ENCODE measurements around the gene TTC9C. TPM values are rescaled to one million over a fixed set of nuclear protein-coding genes. Genes with fewer than 3 reads are reported as not detected.
A peak's percentile ranks its signal among the peaks of the same experiment; 100 is the strongest.

The TTC9C gene
- total and polyA plus RNA-seq, 2 of the 13 experiments (the other 11 are each of a cell fraction or from before 2014, with no cell fraction given), result 28.0 to 36.4 TPM

GRCh38 chr11:62705880-62706849, 22.1 kb upstream of the TTC9C start:
- peak; percentile 93 for ATAC-seq
- no peaks in the 10 kb centered on the region for H3K79me2 ChIP-seq (ENCODE audit: insufficient read depth, low read length)
- ChIA-PET POLR2A (interaction anchor here (0.6 to 4.3 kb wide), 21 partner anchors 12 to 335 kb away, joined by 3 to 27 read pairs (median 4); partner anchors contain the start of genes B3GAT3, C11orf98, CSKMT and HNRNPUL2), CTCF (ENCODE audit: low intra/inter-chr PET ratio, low total read pairs) (no interaction called here)
- H3K4me3 ChIP-seq (replicated peaks in 1 of 3; ENCODE audit: insufficient read depth in 1 of 3, low read depth in 2 of 3, low read length in 3 of 3), result peak overlapping the region; percentile 70 to 86 (median 80)
- intact Hi-C loops (cut with micrococcal nuclease; ENCODE audit: unreplicated experiment), result no loop called here
- no peak overlapping the region for H2AFZ ChIP-seq (ENCODE audit: low read length)
- H3K4me1 ChIP-seq (ENCODE audit: insufficient read depth, low read length), result peaks cover 18% of the 10 kb centered on the region
- H3K9ac ChIP-seq (ENCODE audit: insufficient read depth, low read depth, low read length), result peak overlapping the region; percentile 78
- no TSS peak for BruUV-seq (replicated peaks)
- FAIRE-seq, result peak; percentile 26
- H4K20me1 ChIP-seq (ENCODE audit: insufficient read depth, low read length), result peaks cover 6% of the 10 kb centered on the region; the same call in 1 of the 2 replicates
- H3K4me2 ChIP-seq (ENCODE audit: low read depth, low read length), result peak overlapping the region; percentile 99
- WGBS (ENCODE audit: low lambda C conversion rate), result 44% methylated on average over 21 of the region's 73 CpGs
- H3K27ac ChIP-seq (ENCODE audit: extremely low read length, insufficient read depth, low read length), result peak overlapping the region; percentile 69
- no peaks in the 10 kb centered on the region for H3K27me3 ChIP-seq (ENCODE audit: control insufficient read depth in 1 of 2, insufficient read depth in 2 of 2, low read length in 2 of 2)
- H3K36me3 ChIP-seq (replicated peaks in 1 of 2; ENCODE audit: control insufficient read depth in 1 of 2, insufficient read depth in 2 of 2, low read length in 2 of 2), result peaks cover 8 to 29% of the 10 kb centered on the region in 2 experiments
- no peaks in the 10 kb centered on the region for H3K9me3 ChIP-seq (ENCODE audit: low read length)
- peak; percentile 83 for DNase-seq (ENCODE audit: low spot score)
- in situ Hi-C loops (cut with HindIII; ENCODE audit: extremely low pct_ligation_motif_present, low pct_unique_long_range_greater_than_20kb), result loop anchor here (10.0 kb wide), 1 partner anchor 311 kb away; no protein-coding TSS in a partner anchor
- TF ChIP-seq KLF16 (CRISPR knock-in tag; IDR thresholded peaks at IDR 0.05) (peak in 1 of 2 experiments; percentile 52; a peak in 1 of 4 replicates), ZBTB21 (CRISPR knock-in tag; IDR thresholded peaks at IDR 0.05) (no peak), POGZ (CRISPR knock-in tag; IDR thresholded peaks at IDR 0.05) (peak; percentile 39; the same call in 1 of the 2 replicates), ZNF326 (CRISPR knock-in tag; IDR thresholded peaks at IDR 0.05; ENCODE audit: borderline replicate concordance) (no peak), SALL1 (CRISPR knock-in tag; IDR thresholded peaks at IDR 0.05) (peak; percentile 42), ATF7-NPFF (CRISPR knock-in tag; IDR thresholded peaks at IDR 0.05; ENCODE audit: low read depth) (peak; percentile 74), PAX8 (CRISPR knock-in tag; IDR thresholded peaks at IDR 0.05; ENCODE audit: borderline replicate concordance) (no peak), EEA1 (CRISPR knock-in tag; IDR thresholded peaks at IDR 0.05; ENCODE audit: borderline replicate concordance) (no peak), ZNF430 (CRISPR knock-in tag; IDR thresholded peaks at IDR 0.05) (0 out of 2 replicates have a peak, but pooled peaks have one; percentile 64), NFKBIZ (CRISPR knock-in tag; IDR thresholded peaks at IDR 0.05) (no peak), ZNF891 (CRISPR knock-in tag; IDR thresholded peaks at IDR 0.05) (no peak), GABPB1 (CRISPR knock-in tag; IDR thresholded peaks at IDR 0.05) (peak; percentile 93), ZNF83 (CRISPR knock-in tag; IDR thresholded peaks at IDR 0.05; ENCODE audit: borderline replicate concordance) (no peak), GATA4 (IDR thresholded peaks at IDR 0.05; ENCODE audit: borderline replicate concordance, low read depth) (no peak)
- TF ChIP-seq, protein P1, sequence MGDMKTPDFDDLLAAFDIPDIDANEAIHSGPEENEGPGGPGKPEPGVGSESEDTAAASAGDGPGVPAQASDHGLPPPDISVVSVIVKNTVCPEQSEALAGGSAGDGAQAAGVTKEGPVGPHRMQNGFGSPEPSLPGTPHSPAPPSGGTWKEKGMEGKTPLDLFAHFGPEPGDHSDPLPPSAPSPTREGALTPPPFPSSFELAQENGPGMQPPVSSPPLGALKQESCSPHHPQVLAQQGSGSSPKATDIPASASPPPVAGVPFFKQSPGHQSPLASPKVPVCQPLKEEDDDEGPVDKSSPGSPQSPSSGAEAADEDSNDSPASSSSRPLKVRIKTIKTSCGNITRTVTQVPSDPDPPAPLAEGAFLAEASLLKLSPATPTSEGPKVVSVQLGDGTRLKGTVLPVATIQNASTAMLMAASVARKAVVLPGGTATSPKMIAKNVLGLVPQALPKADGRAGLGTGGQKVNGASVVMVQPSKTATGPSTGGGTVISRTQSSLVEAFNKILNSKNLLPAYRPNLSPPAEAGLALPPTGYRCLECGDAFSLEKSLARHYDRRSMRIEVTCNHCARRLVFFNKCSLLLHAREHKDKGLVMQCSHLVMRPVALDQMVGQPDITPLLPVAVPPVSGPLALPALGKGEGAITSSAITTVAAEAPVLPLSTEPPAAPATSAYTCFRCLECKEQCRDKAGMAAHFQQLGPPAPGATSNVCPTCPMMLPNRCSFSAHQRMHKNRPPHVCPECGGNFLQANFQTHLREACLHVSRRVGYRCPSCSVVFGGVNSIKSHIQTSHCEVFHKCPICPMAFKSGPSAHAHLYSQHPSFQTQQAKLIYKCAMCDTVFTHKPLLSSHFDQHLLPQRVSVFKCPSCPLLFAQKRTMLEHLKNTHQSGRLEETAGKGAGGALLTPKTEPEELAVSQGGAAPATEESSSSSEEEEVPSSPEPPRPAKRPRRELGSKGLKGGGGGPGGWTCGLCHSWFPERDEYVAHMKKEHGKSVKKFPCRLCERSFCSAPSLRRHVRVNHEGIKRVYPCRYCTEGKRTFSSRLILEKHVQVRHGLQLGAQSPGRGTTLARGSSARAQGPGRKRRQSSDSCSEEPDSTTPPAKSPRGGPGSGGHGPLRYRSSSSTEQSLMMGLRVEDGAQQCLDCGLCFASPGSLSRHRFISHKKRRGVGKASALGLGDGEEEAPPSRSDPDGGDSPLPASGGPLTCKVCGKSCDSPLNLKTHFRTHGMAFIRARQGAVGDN (CRISPR knock-in tag; IDR thresholded peaks at IDR 0.05), result peak; percentile 80
- TF ChIP-seq, protein P2, sequence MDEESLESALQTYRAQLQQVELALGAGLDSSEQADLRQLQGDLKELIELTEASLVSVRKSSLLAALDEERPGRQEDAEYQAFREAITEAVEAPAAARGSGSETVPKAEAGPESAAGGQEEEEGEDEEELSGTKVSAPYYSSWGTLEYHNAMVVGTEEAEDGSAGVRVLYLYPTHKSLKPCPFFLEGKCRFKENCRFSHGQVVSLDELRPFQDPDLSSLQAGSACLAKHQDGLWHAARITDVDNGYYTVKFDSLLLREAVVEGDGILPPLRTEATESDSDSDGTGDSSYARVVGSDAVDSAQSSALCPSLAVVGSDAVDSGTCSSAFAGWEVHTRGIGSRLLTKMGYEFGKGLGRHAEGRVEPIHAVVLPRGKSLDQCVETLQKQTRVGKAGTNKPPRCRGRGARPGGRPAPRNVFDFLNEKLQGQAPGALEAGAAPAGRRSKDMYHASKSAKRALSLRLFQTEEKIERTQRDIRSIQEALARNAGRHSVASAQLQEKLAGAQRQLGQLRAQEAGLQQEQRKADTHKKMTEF (CRISPR knock-in tag; IDR thresholded peaks at IDR 0.05), result peak; percentile 39; the same call in 1 of the 2 replicates
